WTC11 (cell line): ENCODE measurements around the gene MAP3K3. TPM values are rescaled to one million over a fixed set of nuclear protein-coding genes. Genes with fewer than 3 reads are reported as not detected.

Experiments
- ATAC-seq: fragments of 200-7000 bp; cut with Tn5 transposase; 2 replicates; pipeline ENCODE4 v1.10.0; 2021; ENCODE audit warnings: mild to moderate bottlenecking, moderate library complexity
- CTCF ChIA-PET: fragments of 300-600 bp; sonication (Branson Sonifier 250); formaldehyde crosslinking; loops from one replicate; lab custom pipeline; 2021; ENCODE audit warnings: antibody characterized with exemption; lab: Charles Lee
- POLR2A ChIA-PET: fragments of 350-600 bp; sonication (Branson Sonifier 250); formaldehyde crosslinking; loops from one replicate; lab custom pipeline; 2021; ENCODE audit warnings: antibody characterized with exemption; lab: Charles Lee
- DNase-seq: peaks from one replicate; pipeline ENCODE4 v3.0.0; 2021; ENCODE audit warnings: low spot score
- H3K27ac Mint-ChIP-seq: 2 replicates; pipeline ENCODE4 v1.8.0; 2021; ENCODE audit warnings: mixed read lengths
- H3K27me3 Mint-ChIP-seq: 2 replicates; pipeline ENCODE4 v1.8.0; 2021; ENCODE audit warnings: low read depth, mild to moderate bottlenecking, moderate library complexity, mixed read lengths
- H3K36me3 Mint-ChIP-seq: 2 replicates; pipeline ENCODE4 v1.8.0; 2021; ENCODE audit warnings: mixed read lengths
- H3K4me1 Mint-ChIP-seq: 2 replicates; pipeline ENCODE4 v1.8.0; 2022; ENCODE audit warnings: mixed read lengths
- H3K4me3 Mint-ChIP-seq: 2 replicates; pipeline ENCODE4 v1.8.0; 2021; ENCODE audit warnings: mild to moderate bottlenecking, moderate library complexity, mixed read lengths
- H3K9me3 Mint-ChIP-seq: 2 replicates; pipeline ENCODE4 v1.8.0; 2021; ENCODE audit warnings: mixed read lengths
- ESRRA ChIP-seq: sonication (generic); formaldehyde crosslinking; IDR thresholded peaks from 2 replicates; pipeline ENCODE4 v1.8.1; 2022; ENCODE audit warnings: mild to moderate bottlenecking, missing genetic modification reagents, borderline replicate concordance
- IRF1 ChIP-seq: sonication (generic); formaldehyde crosslinking; IDR thresholded peaks from 2 replicates; pipeline ENCODE4 v1.8.0; 2023; ENCODE audit warnings: missing genetic modification reagents
- IRF2 ChIP-seq: sonication (generic); formaldehyde crosslinking; IDR thresholded peaks from 2 replicates; pipeline ENCODE4 v1.8.0; 2022; ENCODE audit warnings: low read depth, missing genetic modification reagents, borderline replicate concordance
- JUN ChIP-seq: sonication (generic); formaldehyde crosslinking; IDR thresholded peaks from 2 replicates; pipeline ENCODE4 v1.8.0; 2023; ENCODE audit warnings: mild to moderate bottlenecking, missing genetic modification reagents
- NFATC4 ChIP-seq: fragments of 250-450 bp; sonication (Bioruptor Pico); IDR thresholded peaks from 2 replicates; pipeline ENCODE4 v1.9.0; 2021; ENCODE audit warnings: mild to moderate bottlenecking
- NR3C1 ChIP-seq: sonication (generic); formaldehyde crosslinking; conservative IDR thresholded peaks from 2 replicates; pipeline ENCODE4 v1.8.1; 2023; ENCODE audit warnings: low read depth, mild to moderate bottlenecking, missing genetic modification reagents
- OVOL2 ChIP-seq: fragments of 250-450 bp; sonication (Bioruptor Pico); IDR thresholded peaks from 2 replicates; pipeline ENCODE4 v1.9.0; 2021; ENCODE audit warnings: mild to moderate bottlenecking, borderline replicate concordance
- RORB ChIP-seq: fragments of 250-450 bp; sonication (Bioruptor Pico); IDR thresholded peaks from 2 replicates; pipeline ENCODE4 v1.9.0; 2021; ENCODE audit warnings: mild to moderate bottlenecking
- TP53 ChIP-seq: sonication (generic); formaldehyde crosslinking; IDR thresholded peaks from 2 replicates; pipeline ENCODE4 v1.8.1; 2023; ENCODE audit warnings: mild to moderate bottlenecking, missing genetic modification reagents
- USF1 ChIP-seq: sonication (generic); formaldehyde crosslinking; IDR thresholded peaks from 2 replicates; pipeline ENCODE4 v1.8.0; 2022; ENCODE audit warnings: mild to moderate bottlenecking, missing genetic modification reagents
- ZNF396 ChIP-seq: fragments of 250-450 bp; sonication (Bioruptor Pico); IDR thresholded peaks from 2 replicates; pipeline ENCODE4 v1.8.0; 2021; ENCODE audit warnings: mild to moderate bottlenecking, moderate library complexity, borderline replicate concordance
- total RNA-seq: library from RNA; stranded (reverse); gene quantifications from 3 replicates; pipeline ENCODE4 v1.2.3, GENCODE V29; 2021
- TF ChIP-seq, protein P1 (sequence below): fragments of 250-450 bp; sonication (Bioruptor Pico); IDR thresholded peaks from 2 replicates; pipeline ENCODE4 v1.9.0; 2021; ENCODE audit warnings: mild to moderate bottlenecking
- TF ChIP-seq, protein P2 (sequence below): sonication (generic); formaldehyde crosslinking; IDR thresholded peaks from 2 replicates; pipeline ENCODE4 v1.8.1; 2022; ENCODE audit warnings: mild to moderate bottlenecking, moderate library complexity, missing genetic modification reagents
- TF ChIP-seq, protein P3 (sequence below): sonication (generic); formaldehyde crosslinking; IDR thresholded peaks from 2 replicates; pipeline ENCODE4 v1.8.1; 2022; ENCODE audit warnings: mild to moderate bottlenecking, missing genetic modification reagents, moderate library complexity, borderline replicate concordance
- TF ChIP-seq, protein P4 (sequence below): fragments of 250-450 bp; sonication (Bioruptor Pico); conservative IDR thresholded peaks from 2 replicates; pipeline ENCODE4 v1.9.0; 2021; ENCODE audit warnings: mild to moderate bottlenecking

MAP3K3 gene
- total RNA-seq, 1 experiment from 2014 or later, result 25.7 TPM

DNA sequence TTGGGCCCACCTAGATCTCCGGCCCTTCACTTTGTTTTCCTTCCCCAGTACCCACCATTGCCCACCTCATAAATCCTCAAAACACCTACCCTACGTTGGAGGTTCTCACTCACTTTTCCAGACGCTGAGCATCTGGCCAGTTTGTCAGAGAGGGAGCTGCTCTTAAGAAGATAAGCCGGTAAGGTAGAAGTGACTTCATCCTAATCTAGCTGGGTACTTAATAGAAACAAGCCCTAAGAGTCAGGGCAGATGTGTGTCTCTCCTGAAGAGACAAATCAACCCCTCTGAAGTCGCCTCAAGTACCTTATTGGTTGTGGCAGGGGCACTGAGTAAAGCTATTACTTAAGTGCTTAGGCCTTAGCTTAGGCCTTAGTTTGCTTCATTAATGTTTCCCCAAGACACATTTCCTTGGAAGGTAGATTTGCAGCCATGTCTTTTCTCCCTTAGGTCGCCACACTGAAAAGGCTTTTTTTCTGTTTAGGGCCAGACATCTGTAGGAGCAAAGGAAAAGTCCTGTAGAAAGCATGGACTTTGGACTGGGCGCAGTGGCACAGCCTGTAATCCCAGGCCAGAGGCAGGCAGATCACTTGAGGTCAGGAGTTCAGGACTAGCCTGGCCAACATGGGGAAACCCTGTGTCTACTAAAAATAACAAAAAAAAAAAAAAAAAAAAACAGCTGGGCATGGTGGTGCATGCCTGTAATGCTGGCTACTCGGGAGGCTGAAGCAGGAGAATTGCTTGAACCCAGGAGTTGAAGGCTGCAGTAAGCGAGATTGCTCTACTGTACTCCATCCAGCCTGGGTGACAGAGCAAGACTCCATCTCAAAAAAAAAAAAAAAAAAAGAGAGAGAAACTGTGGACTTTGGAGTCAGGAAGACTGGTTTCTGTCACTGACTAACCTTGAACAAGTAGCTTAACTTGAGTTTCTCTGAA lies 20.5 kb upstream of the MAP3K3 start (continued):
- TF ChIP-seq, protein P1, sequence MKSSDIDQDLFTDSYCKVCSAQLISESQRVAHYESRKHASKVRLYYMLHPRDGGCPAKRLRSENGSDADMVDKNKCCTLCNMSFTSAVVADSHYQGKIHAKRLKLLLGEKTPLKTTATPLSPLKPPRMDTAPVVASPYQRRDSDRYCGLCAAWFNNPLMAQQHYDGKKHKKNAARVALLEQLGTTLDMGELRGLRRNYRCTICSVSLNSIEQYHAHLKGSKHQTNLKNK (CRISPR knock-in tag), result no peak
- TF ChIP-seq, protein P2, sequence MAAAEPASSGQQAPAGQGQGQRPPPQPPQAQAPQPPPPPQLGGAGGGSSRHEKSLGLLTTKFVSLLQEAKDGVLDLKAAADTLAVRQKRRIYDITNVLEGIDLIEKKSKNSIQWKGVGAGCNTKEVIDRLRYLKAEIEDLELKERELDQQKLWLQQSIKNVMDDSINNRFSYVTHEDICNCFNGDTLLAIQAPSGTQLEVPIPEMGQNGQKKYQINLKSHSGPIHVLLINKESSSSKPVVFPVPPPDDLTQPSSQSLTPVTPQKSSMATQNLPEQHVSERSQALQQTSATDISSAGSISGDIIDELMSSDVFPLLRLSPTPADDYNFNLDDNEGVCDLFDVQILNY (CRISPR knock-in tag), result no peak
- no peak for TF ChIP-seq RORB (CRISPR knock-in tag)
- no peak for TF ChIP-seq USF1
- TF ChIP-seq, all 79 proteins: peak for 0

- CTCF ChIA-PET, result interaction anchor here (3.0 to 4.3 kb wide), 2 partner anchors 13 to 184 kb away, joined by 67 to 104 read pairs; partner anchors contain the start of gene MAP3K3
- DNase-seq, result no peak
Measured at GRCh38 chr17:63609816-63610573, 12.2 kb upstream of the MAP3K3 start.

GRCh38 chr17:63610854-63611253 lies 11.4 kb upstream of the MAP3K3 start:
- Mint-ChIP-seq H3K36me3 (peaks cover 27% of the 10 kb centered on the region), H3K4me3 (no peak overlapping the region), H3K27me3 (no peaks in the 10 kb centered on the region), H3K9me3 (no peaks in the 10 kb centered on the region), H3K27ac (no peak overlapping the region), H3K4me1 (no peaks in the 10 kb centered on the region)
- POLR2A ChIA-PET, result no interaction called here
- ATAC-seq (no peak), DNase-seq (no peak)
- CTCF ChIA-PET, result interaction anchor here (1.1 to 4.3 kb wide), 10 partner anchors 12 to 185 kb away, joined by 4 to 104 read pairs (median 20); partner anchors contain the start of genes ACE and MAP3K3
- TF ChIP-seq OVOL2 (CRISPR knock-in tag) (no peak), IRF1 (no peak), JUN (no peak), NFATC4 (no peak), TP53 (no peak), NR3C1 (CRISPR knock-in tag) (no peak), IRF2 (no peak)
- TF ChIP-seq, protein P3, sequence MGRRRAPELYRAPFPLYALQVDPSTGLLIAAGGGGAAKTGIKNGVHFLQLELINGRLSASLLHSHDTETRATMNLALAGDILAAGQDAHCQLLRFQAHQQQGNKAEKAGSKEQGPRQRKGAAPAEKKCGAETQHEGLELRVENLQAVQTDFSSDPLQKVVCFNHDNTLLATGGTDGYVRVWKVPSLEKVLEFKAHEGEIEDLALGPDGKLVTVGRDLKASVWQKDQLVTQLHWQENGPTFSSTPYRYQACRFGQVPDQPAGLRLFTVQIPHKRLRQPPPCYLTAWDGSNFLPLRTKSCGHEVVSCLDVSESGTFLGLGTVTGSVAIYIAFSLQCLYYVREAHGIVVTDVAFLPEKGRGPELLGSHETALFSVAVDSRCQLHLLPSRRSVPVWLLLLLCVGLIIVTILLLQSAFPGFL, result no peak
- TF ChIP-seq, protein P4, sequence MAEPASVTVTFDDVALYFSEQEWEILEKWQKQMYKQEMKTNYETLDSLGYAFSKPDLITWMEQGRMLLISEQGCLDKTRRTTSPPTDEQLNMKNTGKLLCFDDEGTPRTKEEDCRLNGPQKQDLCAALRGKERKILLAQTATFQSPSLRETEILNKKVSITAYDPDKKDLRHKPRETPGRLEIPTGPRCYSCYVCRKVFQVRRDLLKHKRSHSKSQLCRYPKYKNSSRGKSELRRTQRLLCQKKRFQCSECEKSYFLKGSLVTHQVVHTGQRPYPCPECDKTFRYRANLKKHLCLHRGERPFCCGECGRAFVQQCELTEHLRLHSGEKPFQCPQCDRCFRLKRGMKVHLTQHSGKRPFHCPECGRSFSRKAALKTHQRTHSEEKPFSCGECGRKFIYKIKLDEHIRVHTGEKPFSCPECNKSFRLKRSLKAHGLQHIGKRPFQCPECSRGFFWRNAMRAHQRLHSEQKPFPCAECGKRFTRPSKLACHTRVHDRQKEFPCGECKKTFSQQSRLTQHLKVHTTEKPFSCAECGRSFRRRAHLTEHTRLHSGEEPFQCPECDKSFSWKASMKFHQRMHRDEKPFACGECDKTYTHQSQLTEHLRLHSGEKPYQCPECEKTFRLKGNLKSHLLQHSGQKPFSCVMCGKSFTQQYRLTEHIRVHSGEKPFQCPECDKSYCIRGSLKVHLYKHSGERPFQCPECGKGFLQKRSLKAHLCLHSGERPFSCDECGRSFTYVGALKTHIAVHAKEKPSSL (CRISPR knock-in tag), result no peak

More at GRCh38 chr17:63609816-63610573, 12.2 kb upstream of the MAP3K3 start:
- TF ChIP-seq, protein P1 (CRISPR knock-in tag), result no peak
- TF ChIP-seq ESRRA (no peak), ZNF396 (no peak)
- Mint-ChIP-seq H3K4me3 (no peak overlapping the region), H3K4me1 (no peaks in the 10 kb centered on the region), H3K27ac (no peak overlapping the region), H3K36me3 (peaks cover 35% of the 10 kb centered on the region), H3K9me3 (no peaks in the 10 kb centered on the region), H3K27me3 (no peaks in the 10 kb centered on the region)
- POLR2A ChIA-PET, result no interaction called here
- no peak for ATAC-seq
